GM18867 (cell line): ENCODE data around the gene OTOF.
"Not testable (repeated sequence)": the region's sequence is repeated elsewhere in the genome, so short reads cannot be mapped to it uniquely, and the experiment has no call there.

Source experiments
- ATAC-seq: cut with Tn5 transposase; IDR thresholded peaks from one replicate; pipeline ENCODE4 v1.9.1; 2021; ENCODE audit warnings: mild to moderate bottlenecking, moderate library complexity; ENCODE audit not compliant: unreplicated experiment

OTOF gene

GRCh38 chr2:26481706-26482105 lies 3.8 kb upstream of the OTOF start:
- no peak for ATAC-seq

GRCh38 chr2:26480566-26481423 lies 2.9 kb upstream of the OTOF start:
- no peak for ATAC-seq

GRCh38 chr2:26479789-26480565 lies 2.1 kb upstream of the OTOF start:
- no peak for ATAC-seq

- ATAC-seq: no peak
Measured at GRCh38 chr2:26479131-26479788, 1.3 kb upstream of the OTOF start.

GRCh38 chr2:26478366-26478765 lies 442 bp upstream of the OTOF start:
- ATAC-seq: no peak

- no peak for ATAC-seq
Measured at GRCh38 chr2:26477126-26477910, 606 bp downstream of the OTOF start.

GRCh38 chr2:26475832-26476501 lies 2.0 kb downstream of the OTOF start:
- no peak for ATAC-seq

GRCh38 chr2:26475037-26475436 lies 2.9 kb downstream of the OTOF start:
- ATAC-seq: no peak

GRCh38 chr2:26474261-26474785 lies 3.6 kb downstream of the OTOF start:
- no peak for ATAC-seq

- no peak for ATAC-seq
Measured at GRCh38 chr2:26473796-26474195, 4.1 kb downstream of the OTOF start.

GRCh38 chr2:26472821-26473655 lies 4.9 kb downstream of the OTOF start:
- no peak for ATAC-seq

- ATAC-seq: no peak
Measured at GRCh38 chr2:26471766-26472706, 5.9 kb downstream of the OTOF start.

GRCh38 chr2:26471289-26471688 lies 6.6 kb downstream of the OTOF start:
- ATAC-seq: no peak

- ATAC-seq: no peak
Measured at GRCh38 chr2:26470601-26471260, 7.2 kb downstream of the OTOF start.

- ATAC-seq: no peak
Measured at GRCh38 chr2:26469955-26470354, 8.0 kb downstream of the OTOF start.

GRCh38 chr2:26469092-26469710 lies 8.7 kb downstream of the OTOF start:
- no peak for ATAC-seq

GRCh38 chr2:26468544-26468943 lies 9.4 kb downstream of the OTOF start:
- not testable (repeated sequence) for ATAC-seq
